ENCODE data around the gene BTBD7. TPM values are rescaled to one million over a fixed set of nuclear protein-coding genes. Genes with fewer than 3 reads are reported as not detected.

Gene BTBD7
- total RNA-seq, 1 experiment from 2014 or later: 24.7 TPM

GRCh38 chr14:93295541-93296220, 37.2 kb downstream of the BTBD7 start:
- POLR2A ChIA-PET: no interaction called here
- in situ Hi-C loops (cut with HindIII; ENCODE audit: low pct_unique_long_range_greater_than_20kb, low sequenced_read_pairs): no loop called here
- no TSS peak for BruUV-seq (replicated peaks)

GRCh38 chr14:93286212-93286890, 46.5 kb downstream of the BTBD7 start:
- ATAC-seq (no peak), DNase-seq (ENCODE audit: low read depth, low spot score) (no peak)
- H3K27ac ChIP-seq (ENCODE audit: low read length): no peak overlapping the region
- no peaks in the 10 kb centered on the region for H3K27me3 ChIP-seq (ENCODE audit: control insufficient read depth, insufficient read depth, low read length)
- intact Hi-C loops (cut with micrococcal nuclease; ENCODE audit: unreplicated experiment) (no loop called here), in situ Hi-C loops (cut with HindIII; ENCODE audit: low pct_unique_long_range_greater_than_20kb, low sequenced_read_pairs) (no loop called here)
- H3K9me3 ChIP-seq (ENCODE audit: control insufficient read depth, insufficient read depth, low read depth, low read length): no peaks in the 10 kb centered on the region
- no peaks in the 10 kb centered on the region for H3K4me1 ChIP-seq (ENCODE audit: control insufficient read depth, insufficient read depth, low read length)
- H3K36me3 ChIP-seq (ENCODE audit: control insufficient read depth, insufficient read depth, low read length): no peaks in the 10 kb centered on the region
- CTCF ChIA-PET: no interaction called here
- H3K4me3 ChIP-seq (ENCODE audit: low read depth in 2 of 2, low read length in 2 of 2): no peak overlapping the region
- POLR2A ChIA-PET: no interaction called here
- BruUV-seq (replicated peaks): no TSS peak
- TF ChIP-seq CTCF (IDR thresholded peaks at IDR 0.05) (no peak), TCF7L2 (IDR thresholded peaks at IDR 0.05; ENCODE audit: low read depth, low read length) (no peak), POLR2AphosphoS5 (IDR thresholded peaks at IDR 0.05; ENCODE audit: low read depth, low read length) (no peak), SIN3A (IDR thresholded peaks at IDR 0.05; ENCODE audit: borderline replicate concordance, insufficient read depth, low read depth, low read length) (no peak)

More at GRCh38 chr14:93295541-93296220, 37.2 kb downstream of the BTBD7 start:
- H3K4me1 ChIP-seq (ENCODE audit: control insufficient read depth, insufficient read depth, low read length): no peaks in the 10 kb centered on the region; the same call in 1 of the 2 replicates
- CTCF ChIA-PET: no interaction called here
- no peak for DNase-seq (ENCODE audit: low read depth, low spot score)
- no peak for ATAC-seq
- intact Hi-C loops (cut with micrococcal nuclease; ENCODE audit: unreplicated experiment): no loop called here
- no peak for TF ChIP-seq REST (IDR thresholded peaks at IDR 0.05; ENCODE audit: insufficient read depth in 1 of 2, low read depth in 2 of 2, low read length in 1 of 2)
- TF ChIP-seq SIN3A (IDR thresholded peaks at IDR 0.05; ENCODE audit: borderline replicate concordance, insufficient read depth, low read depth, low read length): no peak
- no peak for TF ChIP-seq POLR2AphosphoS5 (IDR thresholded peaks at IDR 0.05; ENCODE audit: low read depth, low read length)
- no peak for TF ChIP-seq TCF7L2 (IDR thresholded peaks at IDR 0.05; ENCODE audit: low read depth, low read length)
- no peak for TF ChIP-seq CTCF (IDR thresholded peaks at IDR 0.05)
- no peak overlapping the region for H3K27ac ChIP-seq (ENCODE audit: low read length)
- H3K9me3 ChIP-seq (ENCODE audit: control insufficient read depth, insufficient read depth, low read depth, low read length): no peaks in the 10 kb centered on the region
- H3K27me3 ChIP-seq (ENCODE audit: control insufficient read depth, insufficient read depth, low read length): no peaks in the 10 kb centered on the region
- no peaks in the 10 kb centered on the region for H3K36me3 ChIP-seq (ENCODE audit: control insufficient read depth, insufficient read depth, low read length)
- H3K4me3 ChIP-seq (ENCODE audit: low read depth in 2 of 2, low read length in 2 of 2): no peak overlapping the region

Measured in Panc1 (cell line).